GM19043 (cell line): ENCODE results near the gene PDIA4.
"Not testable (repeated sequence)": the region's sequence is repeated elsewhere in the genome, so short reads cannot be mapped to it uniquely, and the experiment has no call there.

Source experiments
- ATAC-seq: cut with Tn5 transposase; IDR thresholded peaks from one replicate; pipeline ENCODE4 v1.9.1; 2021; ENCODE audit warnings: low read depth; ENCODE audit not compliant: unreplicated experiment

Gene PDIA4

DNA sequence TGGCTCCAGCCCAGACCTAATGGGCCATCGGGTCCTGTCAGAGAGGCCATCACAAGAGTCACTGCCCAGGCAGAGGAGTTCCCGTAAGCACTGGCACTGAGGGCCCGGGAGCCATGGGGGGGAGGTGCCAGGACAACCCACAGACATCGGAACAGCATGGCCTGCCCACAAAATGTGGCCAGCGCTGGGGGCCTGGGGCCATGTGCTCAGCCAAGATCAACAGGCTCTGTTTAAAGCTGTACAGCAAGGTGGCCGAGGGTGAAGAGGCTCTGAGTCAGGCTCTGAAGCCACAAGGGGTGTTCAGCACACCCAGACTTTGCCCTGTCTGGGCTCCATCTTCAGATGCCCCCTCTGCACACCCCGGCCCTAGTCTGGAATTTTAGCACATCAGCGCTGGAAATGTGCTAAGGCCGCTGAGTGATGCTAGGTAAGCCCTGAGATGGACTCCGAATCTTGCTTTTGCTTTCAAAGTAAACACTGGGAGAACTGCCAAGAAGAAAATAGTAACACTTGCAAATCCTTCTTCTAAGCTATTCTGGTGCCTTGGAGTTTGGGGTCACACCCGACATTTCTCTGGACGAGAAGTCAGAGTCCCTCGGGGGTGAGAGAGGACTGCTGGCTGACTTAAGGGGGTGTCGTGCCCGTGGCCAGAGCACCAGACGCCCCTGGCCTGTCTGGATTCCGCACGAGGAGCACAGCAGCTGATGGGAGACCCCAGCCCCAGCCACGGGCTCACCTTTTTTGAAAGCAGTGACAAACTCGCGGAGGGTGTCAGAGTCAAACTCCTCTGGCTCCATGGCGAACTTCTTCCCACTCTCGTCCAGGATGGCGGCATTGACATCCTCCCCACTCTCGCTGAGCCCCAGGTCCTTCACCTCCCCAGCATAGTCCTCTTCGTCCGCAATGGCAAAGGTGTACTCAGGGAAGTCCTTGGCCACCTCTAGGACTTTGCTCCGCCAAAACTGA lies 23.6 kb downstream of the PDIA4 start:
- ATAC-seq, result no peak

DNA sequence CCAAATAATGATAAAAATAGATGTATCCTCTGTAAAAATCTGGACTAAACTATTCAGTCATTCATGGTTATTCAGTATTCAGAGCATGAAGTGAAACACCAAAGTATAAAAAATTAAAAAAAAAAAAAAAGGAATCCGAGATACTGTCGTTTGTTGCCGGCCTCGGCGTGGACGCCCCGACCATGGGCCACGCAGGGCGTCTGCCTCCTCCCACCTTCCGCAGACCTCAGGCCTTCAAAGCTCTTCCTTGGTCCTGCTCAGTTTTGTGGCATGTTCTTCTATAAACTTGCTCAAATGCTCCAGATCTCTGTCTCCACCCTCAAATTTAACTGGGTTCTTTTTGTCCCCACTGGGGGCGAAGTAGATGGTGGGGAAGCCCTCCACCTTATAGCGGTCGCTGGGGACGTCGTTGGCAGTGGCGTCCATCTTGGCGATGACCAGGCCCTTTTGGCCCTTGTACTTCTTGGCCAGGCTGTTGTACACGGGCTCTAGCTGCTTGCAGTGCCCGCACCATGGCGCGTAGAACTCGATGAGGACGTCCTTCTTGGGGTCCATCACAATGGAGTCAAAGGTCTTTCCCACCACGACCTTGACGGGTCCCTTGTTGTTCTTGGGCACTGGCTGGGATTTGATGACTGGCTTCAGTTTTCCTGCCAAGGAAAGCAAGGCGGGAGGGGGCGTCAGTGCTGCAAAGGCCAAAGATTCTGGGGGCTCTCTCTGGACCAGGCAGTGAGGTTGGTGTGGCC lies 24.6 kb downstream of the PDIA4 start:
- ATAC-seq, result no peak

DNA sequence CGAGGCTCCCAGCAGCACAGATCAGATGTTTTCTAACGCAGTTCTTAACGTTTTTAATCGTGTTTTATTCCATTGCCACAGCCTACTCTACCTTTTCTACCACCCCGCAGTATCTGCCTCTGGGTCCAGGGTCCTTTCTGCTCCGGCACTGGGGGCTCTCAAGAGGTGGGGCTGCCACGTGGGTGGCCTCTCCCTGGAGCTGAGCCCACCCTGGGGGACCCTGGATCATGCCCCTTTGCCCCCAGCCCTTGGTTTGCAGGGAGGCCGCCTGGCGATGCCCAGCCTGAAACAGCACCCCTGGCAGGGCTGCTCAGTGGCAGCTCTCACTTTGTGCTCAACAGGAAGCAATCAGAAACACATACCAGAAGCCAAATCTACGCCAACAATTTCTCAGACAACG lies 25.3 kb downstream of the PDIA4 start:
- no peak for ATAC-seq

DNA sequence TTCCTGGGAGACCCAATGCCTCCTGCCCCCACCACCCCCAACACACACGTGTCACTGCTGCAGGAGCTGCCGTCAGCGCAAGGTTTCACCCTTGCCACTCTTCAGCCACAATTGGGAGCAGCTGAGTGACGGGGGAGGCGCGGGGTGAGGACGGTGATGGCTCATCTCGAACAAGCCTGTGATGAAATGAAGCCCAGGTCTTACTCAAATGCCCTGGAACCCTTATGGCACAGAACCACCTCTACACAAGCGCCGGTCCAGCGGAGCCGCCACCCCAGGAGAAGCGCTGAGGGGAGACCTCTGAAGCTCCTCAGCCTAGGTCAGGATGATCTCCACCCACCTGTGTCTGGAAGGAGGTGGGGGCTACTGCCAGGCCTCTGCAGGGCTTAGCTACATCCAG lies 25.7 kb downstream of the PDIA4 start:
- ATAC-seq, result no peak

DNA sequence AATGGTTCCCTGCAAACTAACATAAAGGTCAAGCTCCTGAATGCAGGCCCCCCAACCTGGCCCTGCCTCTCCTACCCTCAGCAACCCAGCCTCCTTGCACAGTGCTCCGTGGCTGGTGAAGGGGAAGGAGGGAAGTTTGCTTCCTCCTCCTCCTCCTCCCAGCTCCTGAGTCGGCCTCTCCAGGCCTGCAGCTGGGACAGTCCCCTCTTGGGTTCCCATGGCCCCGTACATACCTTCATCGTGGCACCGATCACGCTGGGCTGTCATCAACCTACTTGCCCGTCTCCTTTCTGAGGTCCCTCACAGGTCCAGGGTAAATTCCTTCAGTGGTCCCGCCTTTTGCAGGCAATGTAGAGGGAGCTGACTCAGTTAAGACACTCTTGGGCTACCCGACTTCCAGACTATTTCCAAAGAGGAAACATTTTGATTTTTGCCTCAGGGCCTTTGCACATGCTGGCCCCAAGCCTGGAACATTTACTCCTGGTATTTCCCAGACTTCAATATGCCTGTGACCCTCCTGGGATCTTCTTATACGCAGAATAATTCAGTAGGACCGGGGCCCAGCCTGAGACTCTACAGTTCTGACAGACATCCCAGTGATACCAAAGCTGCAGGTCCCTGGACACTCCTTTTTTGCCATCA lies 26.8 kb downstream of the PDIA4 start:
- ATAC-seq, result no peak

DNA sequence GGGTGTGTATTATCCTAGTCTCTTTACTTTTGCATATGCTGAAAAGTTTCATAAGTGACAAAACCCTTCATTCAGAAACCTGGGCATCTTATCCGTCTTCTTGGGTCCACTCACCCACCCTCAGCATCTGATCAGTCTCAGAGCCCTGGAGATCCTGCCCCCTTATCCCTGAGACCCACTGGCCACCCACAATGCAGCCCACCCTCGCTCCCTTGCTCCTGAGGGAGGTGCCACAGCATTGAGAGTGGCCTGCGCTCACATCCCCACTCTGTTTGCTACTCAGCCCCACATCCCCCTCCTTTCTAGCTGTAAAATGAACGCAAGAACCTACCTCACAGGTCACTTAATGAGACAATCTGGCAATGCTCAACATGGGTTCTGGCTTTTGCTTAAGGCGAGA lies 27.3 kb downstream of the PDIA4 start:
- ATAC-seq, result no peak

DNA sequence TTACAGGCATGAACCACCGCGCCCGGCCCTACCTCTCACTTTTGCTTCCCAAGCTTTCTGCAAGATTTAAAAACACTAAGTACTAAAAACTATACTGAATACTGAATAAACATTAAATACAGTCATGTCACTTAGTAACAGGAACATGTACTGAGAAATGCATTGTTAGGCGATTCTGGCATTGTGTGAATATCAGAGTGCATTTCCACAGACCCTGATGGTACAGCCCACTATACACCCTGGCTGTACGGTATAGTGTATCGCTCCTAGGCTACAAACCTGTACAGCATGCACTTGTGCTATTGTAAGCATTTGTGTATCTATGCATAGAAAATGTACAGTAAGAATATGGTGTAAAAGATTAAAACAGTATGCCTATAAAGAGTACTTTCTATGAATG lies 29.1 kb downstream of the PDIA4 start:
- ATAC-seq, result no peak

DNA sequence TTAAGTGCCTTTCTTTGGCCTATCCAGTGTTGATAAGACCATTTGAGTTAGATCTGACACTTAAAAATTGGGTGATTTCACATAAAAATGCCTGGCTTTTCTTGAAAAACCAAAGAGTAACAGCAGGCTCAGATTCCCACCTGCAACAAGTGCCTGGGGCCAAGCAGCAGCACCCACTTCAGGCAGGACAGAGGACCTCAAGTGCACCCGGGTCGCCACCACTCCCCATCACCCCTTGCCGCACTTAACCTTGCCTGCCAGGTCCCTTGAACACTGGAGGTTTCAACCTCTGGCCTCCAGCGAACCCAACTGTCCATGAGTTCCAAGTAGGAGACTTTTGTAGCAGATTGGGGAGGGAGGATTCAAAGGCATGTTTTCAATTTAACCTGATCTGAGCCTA lies 30.8 kb downstream of the PDIA4 start:
- ATAC-seq, result no peak

DNA sequence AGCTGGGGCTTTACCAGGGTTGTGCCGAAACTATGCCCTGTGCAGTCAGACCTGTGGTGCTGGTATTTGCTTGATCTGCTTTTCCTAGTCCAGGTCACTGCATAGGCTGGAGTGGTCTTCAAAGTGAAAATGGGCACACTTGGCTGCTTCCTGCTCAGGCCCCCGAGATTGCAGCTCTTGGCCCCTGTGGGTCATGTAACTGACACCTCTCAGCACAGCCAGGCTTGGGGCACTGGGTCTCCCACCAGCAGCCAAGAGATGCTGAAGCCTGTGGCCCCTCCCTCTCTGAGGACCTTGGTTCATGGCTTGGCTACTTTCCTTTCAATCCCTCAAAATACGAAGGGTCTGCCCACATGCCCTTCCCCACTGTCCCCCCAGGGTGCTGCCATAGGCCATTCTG lies 33.7 kb downstream of the PDIA4 start:
- ATAC-seq, result no peak

DNA sequence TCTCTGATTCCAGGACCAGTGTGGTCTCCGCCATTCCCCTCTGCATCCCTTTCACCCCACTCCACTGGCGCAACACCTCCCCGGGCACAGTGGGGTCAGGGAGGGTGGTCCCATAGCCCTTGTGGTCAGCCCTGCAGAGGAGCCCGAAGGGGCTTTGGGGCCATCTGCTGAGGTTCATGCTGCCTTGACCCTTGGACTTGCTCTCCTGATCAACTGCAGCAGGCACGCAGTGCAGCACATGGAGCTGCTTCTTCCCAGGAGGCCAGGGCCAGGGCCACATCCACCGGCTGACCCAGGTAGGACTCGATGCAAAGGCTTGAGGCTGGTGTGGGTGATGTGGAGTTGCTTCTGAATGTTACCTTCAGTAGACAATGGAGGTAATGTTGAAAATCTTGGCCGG lies 35.1 kb downstream of the PDIA4 start:
- no peak for ATAC-seq

DNA sequence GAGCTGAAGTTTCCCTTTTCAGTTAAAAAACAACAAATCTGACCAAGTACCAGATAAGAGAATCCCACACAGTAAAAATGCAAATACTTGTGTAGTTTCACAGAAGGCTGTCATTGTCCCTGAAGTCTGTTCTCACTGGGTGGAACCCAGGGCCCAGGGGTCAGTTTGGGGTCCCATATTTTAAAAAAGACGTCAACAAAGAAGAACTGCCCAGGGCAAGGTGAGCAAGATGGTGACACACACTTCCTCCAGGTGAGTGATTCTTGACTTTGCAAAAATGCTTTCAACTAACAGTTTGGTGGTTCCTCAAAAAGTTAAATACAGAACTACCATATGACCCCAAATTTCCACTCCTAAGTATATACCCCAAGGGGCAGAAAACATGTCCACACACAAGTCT lies 36.8 kb downstream of the PDIA4 start:
- ATAC-seq, result no peak

DNA sequence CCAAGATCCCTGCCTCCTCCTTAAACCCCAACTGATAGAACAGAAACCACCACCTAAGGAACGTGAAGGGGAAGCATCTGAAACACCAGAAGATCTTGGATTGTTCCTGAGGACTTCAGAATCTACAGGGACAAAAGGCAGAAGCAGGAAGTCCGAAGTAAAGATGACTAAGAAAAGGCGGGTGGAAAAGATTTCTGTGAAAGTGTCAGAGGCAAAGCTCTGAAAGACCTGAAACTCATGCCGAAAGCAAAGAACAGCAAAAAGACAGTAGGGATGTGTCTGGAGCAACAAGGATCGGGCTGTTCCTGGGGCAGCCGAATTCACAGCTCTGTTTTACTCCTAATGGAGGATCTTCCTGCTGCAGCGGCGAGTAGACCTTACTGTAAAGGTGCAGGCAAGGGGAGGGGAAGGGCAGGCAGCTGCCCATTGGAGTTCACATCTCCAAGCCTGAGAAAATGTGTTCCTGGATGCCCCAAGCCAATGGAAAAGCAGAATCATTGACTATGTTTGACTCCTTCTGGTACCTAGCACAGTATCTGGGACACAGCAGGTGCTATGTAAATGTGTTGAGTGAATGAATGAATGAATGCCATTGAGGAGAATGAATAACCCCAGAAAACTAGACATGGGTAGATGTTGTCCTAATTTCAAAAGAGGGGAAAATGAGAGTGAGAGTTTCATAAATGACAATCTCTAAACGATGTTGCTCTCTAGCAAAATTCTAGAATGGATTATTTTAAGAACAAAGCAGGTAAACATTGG lies 40.4 kb downstream of the PDIA4 start:
- no peak for ATAC-seq

DNA sequence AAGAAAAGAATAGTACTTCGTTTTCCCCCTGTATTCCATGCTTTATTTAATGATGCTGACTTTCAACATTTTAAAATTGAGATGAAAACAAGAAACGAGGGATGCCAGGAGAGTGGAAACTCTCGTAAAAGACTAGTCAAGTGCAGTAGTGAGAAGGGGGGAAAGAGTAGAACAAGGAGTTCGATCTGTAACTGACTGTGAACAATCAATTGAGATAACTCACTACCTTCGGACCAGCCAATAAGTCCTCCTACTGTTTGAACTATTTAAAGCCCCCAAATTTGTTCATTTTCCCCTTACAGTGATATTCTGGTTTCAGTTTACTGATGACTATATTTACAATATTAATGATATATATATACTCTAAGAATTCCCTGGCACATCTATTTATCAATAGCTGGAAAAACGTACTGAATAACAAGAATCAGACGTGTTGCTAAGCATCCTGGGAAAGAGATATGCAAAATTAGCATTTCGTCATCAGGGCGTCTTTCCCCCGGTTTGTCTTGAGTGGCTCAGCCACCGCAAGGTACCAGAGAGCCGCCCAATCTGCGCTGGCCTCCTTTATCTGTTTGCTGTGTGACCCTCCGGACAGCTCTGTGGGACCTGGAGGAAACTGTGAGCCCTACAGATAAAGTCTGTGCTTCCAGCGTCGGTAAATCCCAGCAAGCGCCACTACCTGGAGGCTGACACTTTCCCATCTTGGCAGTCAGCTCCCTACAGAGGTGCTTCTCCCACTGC lies 41.1 kb downstream of the PDIA4 start:
- peak; percentile 87 for ATAC-seq

DNA sequence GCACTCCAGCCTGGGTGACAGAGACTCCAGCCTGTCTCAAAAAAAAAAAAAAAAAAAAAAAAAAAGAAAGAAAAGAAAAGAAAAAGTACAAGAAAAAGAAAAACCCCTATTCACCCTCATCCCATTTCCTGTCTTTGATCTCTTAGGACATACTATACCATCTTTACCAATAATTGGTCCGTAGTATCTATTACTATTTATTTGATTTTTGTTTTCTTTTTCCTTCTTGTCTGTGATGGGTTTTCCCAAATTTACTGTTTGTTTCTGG lies 41.6 kb downstream of the PDIA4 start:
- no peak for ATAC-seq

DNA sequence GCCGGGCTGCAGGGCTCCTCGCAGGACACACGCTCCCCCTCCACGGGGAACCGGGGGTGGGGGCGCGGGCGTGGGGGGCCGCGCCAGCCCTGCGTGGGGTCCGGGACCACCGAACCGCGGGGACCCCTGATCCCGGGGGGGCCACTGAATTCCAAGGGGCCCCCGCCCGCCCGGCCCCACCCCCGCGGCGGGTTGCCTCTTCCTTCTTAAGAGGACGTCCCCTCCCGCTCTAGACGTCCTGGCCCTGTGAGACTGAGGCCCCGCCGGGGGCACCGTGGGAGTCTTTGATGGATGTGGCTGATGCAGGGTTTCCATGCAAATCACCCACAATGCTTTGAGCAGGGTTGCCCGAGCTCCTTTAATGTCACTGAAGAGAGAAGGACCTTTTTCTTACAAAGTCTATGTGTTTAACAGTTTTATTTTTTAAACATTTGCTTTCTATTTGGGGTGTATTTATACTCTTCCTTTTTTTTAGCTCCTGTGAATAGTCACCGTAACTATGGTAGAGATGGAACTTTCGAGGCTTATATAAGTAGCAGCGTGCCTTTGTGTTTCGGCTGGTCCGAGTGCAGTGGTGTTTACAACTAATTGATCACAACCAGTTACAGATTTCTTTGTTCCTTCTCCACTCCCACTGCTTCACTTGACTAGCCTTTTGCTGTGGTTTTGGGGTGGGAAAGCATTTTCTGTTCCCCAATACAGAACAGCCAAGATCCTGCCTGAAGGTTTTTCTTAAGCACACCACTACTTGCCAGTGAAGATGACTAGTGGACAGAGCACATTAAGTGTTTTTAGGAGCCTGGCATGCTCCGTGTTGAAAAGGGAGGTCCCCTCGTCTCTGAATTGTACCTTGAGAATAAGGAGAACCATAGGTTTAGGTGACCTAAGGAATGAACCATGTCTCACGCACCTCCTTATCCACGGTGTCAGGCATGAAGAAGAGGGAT lies 44.8 kb downstream of the PDIA4 start:
- peak; percentile 43 for ATAC-seq

DNA sequence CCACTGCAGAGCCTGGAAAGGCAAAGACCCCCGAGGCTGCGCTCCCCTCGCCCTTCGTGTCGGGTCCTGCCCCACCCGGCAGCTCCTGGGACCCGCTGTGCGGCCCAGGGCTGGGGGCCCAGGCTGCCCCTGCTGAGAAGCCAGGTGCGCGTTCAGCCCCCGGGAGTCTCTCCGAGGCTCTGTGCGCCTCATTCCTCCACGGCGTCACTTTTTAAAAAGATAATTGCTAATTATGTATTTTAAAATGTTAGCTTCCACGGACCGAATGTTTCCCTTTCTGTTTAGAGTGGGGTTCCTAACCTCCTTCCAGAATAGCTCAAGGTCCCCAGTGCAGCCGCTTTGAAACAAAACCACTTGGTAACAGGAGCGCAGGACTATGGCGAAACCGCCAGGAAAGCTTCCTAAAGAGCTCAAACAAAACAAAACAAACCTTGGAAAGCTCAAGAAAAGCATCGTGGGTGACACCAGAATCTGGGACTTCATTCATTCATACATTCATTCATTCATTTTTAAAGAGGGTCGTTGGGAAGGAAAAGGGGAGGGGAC lies 45.6 kb downstream of the PDIA4 start:
- ATAC-seq, result no peak

DNA sequence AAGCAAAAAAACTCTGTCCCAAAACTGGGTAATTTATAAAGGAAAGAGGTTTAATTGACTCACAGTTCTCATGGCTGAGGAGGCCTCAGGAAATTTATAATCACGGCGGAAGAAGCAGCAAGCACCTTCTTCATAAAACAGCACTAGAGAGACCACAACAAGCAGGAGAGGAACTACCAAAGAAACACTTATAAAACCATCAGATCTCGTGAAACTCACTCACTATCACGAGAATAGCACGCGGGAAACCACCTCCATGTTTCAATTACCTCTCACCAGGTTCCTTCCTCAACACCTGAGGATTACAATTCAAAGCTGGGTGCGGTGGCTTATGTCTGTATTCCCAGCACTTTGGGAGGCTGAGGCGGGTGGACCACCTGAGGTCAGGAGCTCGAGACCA lies 48.5 kb downstream of the PDIA4 start:
- no peak for ATAC-seq

DNA sequence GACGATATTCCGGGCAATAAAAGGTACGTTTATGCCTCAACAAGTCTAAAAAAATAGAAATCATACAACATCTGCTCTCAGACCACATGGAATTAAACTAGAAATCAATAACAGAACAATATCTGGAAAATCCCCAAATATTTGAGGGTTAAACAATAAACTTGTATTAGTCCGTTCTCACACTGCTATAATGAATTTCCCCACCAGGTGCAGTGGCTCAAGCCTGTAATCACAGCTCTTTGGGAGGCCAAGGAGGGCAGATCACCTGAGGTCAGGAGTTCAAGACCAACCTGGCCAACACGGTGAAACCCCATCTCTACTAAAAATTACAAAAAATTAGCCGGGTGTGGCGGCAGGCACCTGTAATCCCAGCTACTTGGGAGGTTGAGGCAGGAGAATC lies 49.2 kb downstream of the PDIA4 start:
- not testable (repeated sequence) for ATAC-seq

DNA sequence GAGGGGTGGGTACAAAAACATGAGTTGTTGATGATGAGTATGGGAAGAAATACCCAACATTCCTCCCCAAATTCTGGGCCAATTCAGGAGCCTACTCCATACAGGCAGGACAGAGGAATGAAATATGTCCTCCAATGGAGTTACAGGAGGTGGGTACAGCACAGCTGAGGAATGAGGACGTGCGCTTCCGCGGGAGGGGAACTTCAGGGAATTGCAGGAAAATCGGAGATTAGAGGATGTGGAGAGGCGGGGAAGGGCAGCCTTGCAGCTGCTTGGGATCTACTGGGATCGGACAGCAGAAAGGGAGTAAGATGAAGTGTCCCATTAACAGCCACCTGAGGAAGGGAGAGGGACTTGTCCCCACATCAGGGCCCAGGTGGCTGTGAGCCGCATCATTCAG lies 50.2 kb downstream of the PDIA4 start:
- ATAC-seq, result no peak
